Fibroblast of lung (primary cell): ENCODE results near the gene THAP4. TPM values are rescaled to one million over a fixed set of nuclear protein-coding genes. Genes with fewer than 3 reads are reported as not detected.

Experiments
- DNase-seq, 2 donors: peaks; one replicate each; pipeline versions ENCODE4 v3.0.0 to v3.0.0-alpha.2; 2010; ENCODE audit warnings: low read depth in 2 of 2
- H2AFZ ChIP-seq: 2 replicates; pipeline ENCODE4 v1.5.1; 2012; ENCODE audit warnings: low read length, control low read depth, inconsistent platforms
- H3K27ac ChIP-seq: 2 replicates; pipeline ENCODE4 v1.5.1; 2011; ENCODE audit warnings: low read length, control low read depth; ENCODE audit not compliant: insufficient read depth
- H3K27me3 ChIP-seq: 2 replicates; pipeline ENCODE4 v1.5.1; 2011; ENCODE audit warnings: mild to moderate bottlenecking, low read length; ENCODE audit not compliant: control insufficient read depth, insufficient read depth
- H3K36me3 ChIP-seq: 2 replicates; pipeline ENCODE4 v1.5.1; 2011; ENCODE audit warnings: low read length; ENCODE audit not compliant: control insufficient read depth, insufficient read depth
- H3K4me1 ChIP-seq: 2 replicates; pipeline ENCODE4 v1.5.1; 2011; ENCODE audit warnings: low read length; ENCODE audit not compliant: control insufficient read depth, insufficient read depth; ENCODE audit errors: extremely low read depth
- H3K4me2 ChIP-seq: 2 replicates; pipeline ENCODE4 v1.5.1; 2011; ENCODE audit warnings: low read length, control low read depth; ENCODE audit not compliant: insufficient read depth; ENCODE audit errors: extremely low read depth
- H3K4me3 ChIP-seq, 4 experiments: fragments of 200-600 bp in 1 of 4; sonication (generic) in 1 of 4; replicated peaks in 1 of 4; 2 replicates each; pipeline ENCODE4 v1.5.1; 2011 to 2016; ENCODE audit warnings: low read length in 4 of 4, low read depth in 3 of 4, mild to moderate bottlenecking in 3 of 4, control low read depth in 2 of 4, inconsistent platforms in 1 of 4, mixed read lengths in 1 of 4; ENCODE audit not compliant: insufficient read depth in 1 of 4; ENCODE audit errors: control extremely low read depth in 1 of 4
- H3K79me2 ChIP-seq: 2 replicates; pipeline ENCODE4 v1.5.1; 2012; ENCODE audit warnings: mild to moderate bottlenecking, low read length, inconsistent platforms; ENCODE audit not compliant: control insufficient read depth, insufficient read depth
- H3K9ac ChIP-seq: 2 replicates; pipeline ENCODE4 v1.5.1; 2011; ENCODE audit warnings: mild to moderate bottlenecking, low read length, control low read depth; ENCODE audit not compliant: insufficient read depth
- H3K9me3 ChIP-seq: 2 replicates; pipeline ENCODE4 v1.5.1; 2012; ENCODE audit warnings: low read depth, low read length; ENCODE audit not compliant: control insufficient read depth, insufficient read depth
- H4K20me1 ChIP-seq: 2 replicates; pipeline ENCODE4 v1.5.1; 2011; ENCODE audit warnings: low read length; ENCODE audit not compliant: control insufficient read depth, insufficient read depth; ENCODE audit errors: extremely low read depth
- EZH2 ChIP-seq: IDR thresholded peaks from 2 replicates; pipeline ENCODE4 v1.5.1; 2012; ENCODE audit warnings: low read length, control low read depth, mild to moderate bottlenecking; ENCODE audit errors: missing control alignments
- polyA plus RNA-seq, 2 donors: library from polyadenylated mRNA; depleted of rRNA in 1 of 2; stranded (reverse) in 1 of 2; unstranded in 1 of 2; fragments of >200 nt; gene quantifications; 2 replicates each; pipeline ENCODE4 v1.2.1, GENCODE V29; 2011 to 2012; ENCODE audit warnings: missing spikeins in 1 of 2
- total RNA-seq: library from RNA; depleted of rRNA; stranded (reverse); fragments of >200 nt; gene quantifications from 2 replicates; pipeline ENCODE4 v1.2.1, GENCODE V29; 2014
- TF ChIP-seq, protein P1 (sequence below), 2 donors: IDR thresholded peaks in 1 of 2; conservative IDR thresholded peaks in 1 of 2; 1 replicate in 1 of 2; 2 replicates in 1 of 2; pipeline ENCODE4 v1.5.1; 2011 to 2012; ENCODE audit warnings: low read length in 2 of 2, control low read depth in 1 of 2, inconsistent platforms in 1 of 2, low read depth in 1 of 2, mild to moderate bottlenecking in 1 of 2

The THAP4 gene
- total and polyA plus RNA-seq, 2 donors (not counting 1 experiment from before 2014, with no cell fraction given), result 19.3 to 47.7 TPM

GRCh38 chr2:241654551-241654950, 17.6 kb upstream of the THAP4 start:
- H2AFZ ChIP-seq, result no peak overlapping the region
- no peak for TF ChIP-seq EZH2
- TF ChIP-seq, protein P1, sequence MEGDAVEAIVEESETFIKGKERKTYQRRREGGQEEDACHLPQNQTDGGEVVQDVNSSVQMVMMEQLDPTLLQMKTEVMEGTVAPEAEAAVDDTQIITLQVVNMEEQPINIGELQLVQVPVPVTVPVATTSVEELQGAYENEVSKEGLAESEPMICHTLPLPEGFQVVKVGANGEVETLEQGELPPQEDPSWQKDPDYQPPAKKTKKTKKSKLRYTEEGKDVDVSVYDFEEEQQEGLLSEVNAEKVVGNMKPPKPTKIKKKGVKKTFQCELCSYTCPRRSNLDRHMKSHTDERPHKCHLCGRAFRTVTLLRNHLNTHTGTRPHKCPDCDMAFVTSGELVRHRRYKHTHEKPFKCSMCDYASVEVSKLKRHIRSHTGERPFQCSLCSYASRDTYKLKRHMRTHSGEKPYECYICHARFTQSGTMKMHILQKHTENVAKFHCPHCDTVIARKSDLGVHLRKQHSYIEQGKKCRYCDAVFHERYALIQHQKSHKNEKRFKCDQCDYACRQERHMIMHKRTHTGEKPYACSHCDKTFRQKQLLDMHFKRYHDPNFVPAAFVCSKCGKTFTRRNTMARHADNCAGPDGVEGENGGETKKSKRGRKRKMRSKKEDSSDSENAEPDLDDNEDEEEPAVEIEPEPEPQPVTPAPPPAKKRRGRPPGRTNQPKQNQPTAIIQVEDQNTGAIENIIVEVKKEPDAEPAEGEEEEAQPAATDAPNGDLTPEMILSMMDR (conservative IDR thresholded peaks at IDR 0.05 in 1 of 2, IDR thresholded peaks at IDR 0.05 in 1 of 2; ENCODE audit: low read depth in 1 of 2, low read length in 2 of 2), result no peak
- H4K20me1 ChIP-seq, result no peaks in the 10 kb centered on the region
- no peak for DNase-seq
- H3K27ac ChIP-seq, result no peak overlapping the region
- H3K4me1 ChIP-seq, result no peaks in the 10 kb centered on the region
- no peaks in the 10 kb centered on the region for H3K9me3 ChIP-seq
- no peak overlapping the region for H3K9ac ChIP-seq
- peaks cover 27% of the 10 kb centered on the region for H3K36me3 ChIP-seq
- no peaks in the 10 kb centered on the region for H3K27me3 ChIP-seq
- no peak overlapping the region for H3K4me3 ChIP-seq
- H3K4me2 ChIP-seq, result no peak overlapping the region
- H3K79me2 ChIP-seq, result peaks cover 2% of the 10 kb centered on the region

DNA sequence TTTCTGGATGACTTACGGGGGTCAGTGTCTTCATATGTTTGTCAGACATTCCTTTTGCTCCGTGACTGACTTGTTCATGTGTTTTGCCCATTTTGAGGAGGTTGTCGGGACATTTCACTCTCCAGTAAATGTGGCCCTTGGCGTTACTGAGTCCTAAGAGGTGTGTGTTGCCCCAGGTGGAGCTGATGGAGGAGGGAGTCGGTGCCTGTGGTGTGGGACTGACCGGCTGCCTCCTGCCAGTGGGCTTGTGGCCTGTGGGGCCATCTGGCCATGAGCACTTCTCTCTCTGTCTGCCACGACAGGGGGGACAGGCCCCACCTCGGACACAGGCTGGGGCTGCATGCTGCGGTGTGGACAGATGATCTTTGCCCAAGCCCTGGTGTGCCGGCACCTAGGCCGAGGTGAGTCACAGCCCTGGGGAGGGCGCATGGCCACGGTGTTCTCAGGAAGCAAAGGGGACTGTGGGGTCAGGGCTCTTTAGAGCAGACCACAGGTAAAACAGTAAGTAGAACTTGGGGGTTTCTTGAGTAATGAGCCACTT, 16.3 kb upstream of the THAP4 start:
- no peaks in the 10 kb centered on the region for H4K20me1 ChIP-seq
- H3K36me3 ChIP-seq, result peaks cover 21% of the 10 kb centered on the region

DNA sequence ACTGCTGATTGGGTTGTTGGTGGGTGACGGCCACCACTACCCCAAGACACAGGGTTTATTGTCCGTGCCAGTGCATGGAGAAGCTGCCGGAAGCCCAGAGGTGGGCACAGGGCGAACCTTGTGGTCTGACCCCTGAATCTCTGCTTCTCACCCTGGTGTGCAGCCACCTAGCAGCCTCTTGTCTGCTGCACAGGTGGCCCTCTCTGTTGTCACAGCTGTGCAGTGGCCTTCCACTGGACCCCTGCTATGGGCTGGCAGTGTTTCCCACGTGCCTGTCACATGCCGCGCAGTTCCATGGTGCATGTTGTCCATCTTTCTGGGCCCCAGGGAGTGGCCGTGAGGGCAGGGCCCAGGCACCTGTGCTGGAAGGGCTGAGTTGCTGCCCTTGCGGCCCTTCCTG, 15.8 kb upstream of the THAP4 start:
- H3K27me3 ChIP-seq, result no peaks in the 10 kb centered on the region
- H4K20me1 ChIP-seq, result no peaks in the 10 kb centered on the region
- H3K36me3 ChIP-seq, result peaks cover 18% of the 10 kb centered on the region
- TF ChIP-seq, protein P1 (conservative IDR thresholded peaks at IDR 0.05 in 1 of 2, IDR thresholded peaks at IDR 0.05 in 1 of 2; ENCODE audit: low read depth in 1 of 2, low read length in 2 of 2), result no peak
- no peak for TF ChIP-seq EZH2
- no peak overlapping the region for H3K4me2 ChIP-seq
- H3K4me3 ChIP-seq, result no peak overlapping the region
- no peak overlapping the region for H2AFZ ChIP-seq
- no peaks in the 10 kb centered on the region for H3K9me3 ChIP-seq
- peaks cover 10% of the 10 kb centered on the region for H3K79me2 ChIP-seq
- H3K4me1 ChIP-seq, result no peaks in the 10 kb centered on the region
- DNase-seq, result no peak
- H3K27ac ChIP-seq, result no peak overlapping the region
- H3K9ac ChIP-seq, result no peak overlapping the region

More for the DNA sequence above, 16.3 kb upstream of the THAP4 start:
- Histone ChIP-seq H3K79me2 (peaks cover 8% of the 10 kb centered on the region), H3K4me3 (no peak overlapping the region), H3K4me2 (no peak overlapping the region), H3K27me3 (no peaks in the 10 kb centered on the region), H3K4me1 (no peaks in the 10 kb centered on the region), H3K27ac (no peak overlapping the region), H3K9ac (no peak overlapping the region), H2AFZ (no peak overlapping the region), H3K9me3 (no peaks in the 10 kb centered on the region)
- TF ChIP-seq, protein P1 (conservative IDR thresholded peaks at IDR 0.05 in 1 of 2, IDR thresholded peaks at IDR 0.05 in 1 of 2; ENCODE audit: low read depth in 1 of 2, low read length in 2 of 2), result no peak
- TF ChIP-seq EZH2, result no peak
- no peak for DNase-seq
